HepG2 (cell line): ENCODE measurements around the gene IGF2. TPM values are rescaled to one million over a fixed set of nuclear protein-coding genes. Genes with fewer than 3 reads are reported as not detected.

Experiments
- BATF2 ChIP-seq: sonication (generic); formaldehyde crosslinking; IDR thresholded peaks from 2 replicates; pipeline ENCODE4 v1.8.0; 2022; ENCODE audit warnings: mild to moderate bottlenecking, missing genetic modification reagents, moderate library complexity
- BRF2 ChIP-seq: sonication (generic); formaldehyde crosslinking; IDR thresholded peaks from 2 replicates; pipeline ENCODE4 v1.8.1; 2022; ENCODE audit warnings: mild to moderate bottlenecking, missing genetic modification reagents
- CCAR2 ChIP-seq: fragments of 200-400 bp; formaldehyde crosslinking; optimal IDR thresholded peaks from 2 replicates; pipeline ENCODE3; 2018; ENCODE audit warnings: low read depth, mild to moderate bottlenecking, low read length, moderate library complexity
- CENPT ChIP-seq: sonication (generic); formaldehyde crosslinking; IDR thresholded peaks from 2 replicates; pipeline ENCODE4 v1.8.0; 2022; ENCODE audit warnings: low read depth, mild to moderate bottlenecking, moderate library complexity, missing genetic modification reagents
- FOSL1 ChIP-seq: sonication (generic); formaldehyde crosslinking; IDR thresholded peaks from 2 replicates; pipeline ENCODE4 v1.9.0; 2021; ENCODE audit warnings: missing genetic modification reagents, borderline replicate concordance
- FOXK2 ChIP-seq: fragments of 450-650 bp; IDR thresholded peaks from 2 replicates; pipeline ENCODE4 v1.6.1; 2016
- FOXP1 ChIP-seq, 2 experiments: fragments of 450-650 bp in 1 of 2; IDR thresholded peaks; 2 replicates each; pipeline ENCODE4 v1.6.1; 2017 to 2018; ENCODE audit warnings: antibody characterized with exemption in 1 of 2
- HBP1 ChIP-seq: IDR thresholded peaks from 2 replicates; pipeline ENCODE4 v1.6.1; 2016; ENCODE audit warnings: low read depth, control low read depth
- KLF13 ChIP-seq: sonication (generic); formaldehyde crosslinking; IDR thresholded peaks from 2 replicates; pipeline ENCODE4 v1.4.0; 2020; ENCODE audit warnings: mild to moderate bottlenecking, missing genetic modification reagents
- MXI1 ChIP-seq: IDR thresholded peaks from 3 replicates; pipeline ENCODE4 v1.6.1; 2012; ENCODE audit warnings: low read depth, low read length, inconsistent platforms, borderline replicate concordance
- NONO ChIP-seq, 2 experiments: fragments of 450-650 bp in 1 of 2; sonication (generic) in 1 of 2; formaldehyde crosslinking in 1 of 2; IDR thresholded peaks in 1 of 2; conservative IDR thresholded peaks in 1 of 2; 2 replicates each; pipeline versions ENCODE4 v1.6.1 to v1.8.0; 2017 to 2022; ENCODE audit warnings: mild to moderate bottlenecking in 1 of 2, missing genetic modification reagents in 1 of 2, moderate library complexity in 1 of 2
- PITX1 ChIP-seq: sonication (generic); formaldehyde crosslinking; IDR thresholded peaks from 2 replicates; pipeline ENCODE4 v1.5.1; 2020; ENCODE audit warnings: mild to moderate bottlenecking, missing genetic modification reagents
- SMC3 ChIP-seq: IDR thresholded peaks from 2 replicates; pipeline ENCODE4 v1.6.1; 2011; ENCODE audit warnings: low read length, improper control_type of control experiment
- SOX13 ChIP-seq, 3 experiments: fragments of 450-650 bp in 1 of 3; sonication (generic) in 1 of 3; formaldehyde crosslinking in 1 of 3; IDR thresholded peaks in 2 of 3; conservative IDR thresholded peaks in 1 of 3; 2 replicates each; pipeline versions ENCODE4 v1.5.0 to v1.6.1; 2016 to 2020; ENCODE audit warnings: antibody characterized with exemption in 1 of 3, mild to moderate bottlenecking in 1 of 3, missing compliant biosample characterization in 1 of 3, missing genetic modification reagents in 1 of 3, moderate library complexity in 1 of 3
- SRY ChIP-seq: sonication (generic); formaldehyde crosslinking; IDR thresholded peaks from 2 replicates; pipeline ENCODE4 v1.8.0; 2022; ENCODE audit warnings: mild to moderate bottlenecking, missing genetic modification reagents
- YEATS2 ChIP-seq: sonication (generic); formaldehyde crosslinking; IDR thresholded peaks from 2 replicates; pipeline ENCODE4 v1.4.0; 2020; ENCODE audit warnings: missing genetic modification reagents, borderline replicate concordance
- YEATS4 ChIP-seq: sonication (generic); formaldehyde crosslinking; IDR thresholded peaks from 2 replicates; pipeline ENCODE4 v1.4.0; 2020; ENCODE audit warnings: missing genetic modification reagents, borderline replicate concordance
- ZIK1 ChIP-seq: sonication (generic); formaldehyde crosslinking; IDR thresholded peaks from 2 replicates; pipeline ENCODE4 v1.5.0; 2020; ENCODE audit warnings: mild to moderate bottlenecking, low read depth, missing genetic modification reagents, borderline replicate concordance
- ZNF484 ChIP-seq: sonication (generic); formaldehyde crosslinking; IDR thresholded peaks from 2 replicates; pipeline ENCODE4 v1.5.1; 2020; ENCODE audit warnings: mild to moderate bottlenecking, low read depth, missing genetic modification reagents, borderline replicate concordance
- ZNF564 ChIP-seq: sonication (generic); formaldehyde crosslinking; IDR thresholded peaks from 2 replicates; pipeline ENCODE4 v1.8.1; 2023; ENCODE audit warnings: mild to moderate bottlenecking, missing genetic modification reagents
- ZNF598 ChIP-seq: sonication (generic); formaldehyde crosslinking; IDR thresholded peaks from 2 replicates; pipeline ENCODE4 v1.5.1; 2020; ENCODE audit warnings: mild to moderate bottlenecking, missing genetic modification reagents, borderline replicate concordance
- ZNF747 ChIP-seq: sonication (generic); formaldehyde crosslinking; IDR thresholded peaks from 2 replicates; pipeline ENCODE4 v1.8.1; 2023; ENCODE audit warnings: missing genetic modification reagents, mild to moderate bottlenecking, borderline replicate concordance
- ZNF839 ChIP-seq: sonication (generic); formaldehyde crosslinking; IDR thresholded peaks from 2 replicates; pipeline ENCODE4 v1.4.0; 2020; ENCODE audit warnings: missing genetic modification reagents, mild to moderate bottlenecking, borderline replicate concordance
- ZNF878 ChIP-seq: sonication (generic); formaldehyde crosslinking; IDR thresholded peaks from 2 replicates; pipeline ENCODE4 v1.8.1; 2023; ENCODE audit warnings: mild to moderate bottlenecking, missing genetic modification reagents, moderate library complexity
- ZNF879 ChIP-seq: sonication (generic); formaldehyde crosslinking; IDR thresholded peaks from 2 replicates; pipeline ENCODE4 v1.8.1; 2023; ENCODE audit warnings: missing genetic modification reagents
- polyA plus RNA-seq, 8 experiments: library from polyadenylated mRNA; depleted of rRNA in 3 of 8; stranded (reverse) in 7 of 8; unstranded in 1 of 8; fragments of >200 nt; fragmentation: Illumina TruSeq in 4 of 8; extraction: Trizol in 4 of 8; gene quantifications; 2 replicates each; pipeline versions ENCODE4 v1.2.1 to v1.2.3, GENCODE V29; 2011 to 2016; ENCODE audit warnings: low read depth in 4 of 8, missing spikeins in 1 of 8, mixed read lengths in 1 of 8; ENCODE audit not compliant: insufficient read depth in 1 of 8
- total RNA-seq, 5 experiments: library from RNA; depleted of rRNA; stranded (reverse); fragments of >200 nt; fragmentation: Illumina TruSeq; extraction: Trizol; gene quantifications; 2 replicates each; pipeline ENCODE4 v1.2.3, GENCODE V29; 2016; ENCODE audit warnings: low read depth in 1 of 5

The IGF2 gene
- total and polyA plus RNA-seq, 2 of the 13 experiments (the other 11 are each of a cell fraction or from before 2014, with no cell fraction given): 79.1 to 254 TPM

DNA sequence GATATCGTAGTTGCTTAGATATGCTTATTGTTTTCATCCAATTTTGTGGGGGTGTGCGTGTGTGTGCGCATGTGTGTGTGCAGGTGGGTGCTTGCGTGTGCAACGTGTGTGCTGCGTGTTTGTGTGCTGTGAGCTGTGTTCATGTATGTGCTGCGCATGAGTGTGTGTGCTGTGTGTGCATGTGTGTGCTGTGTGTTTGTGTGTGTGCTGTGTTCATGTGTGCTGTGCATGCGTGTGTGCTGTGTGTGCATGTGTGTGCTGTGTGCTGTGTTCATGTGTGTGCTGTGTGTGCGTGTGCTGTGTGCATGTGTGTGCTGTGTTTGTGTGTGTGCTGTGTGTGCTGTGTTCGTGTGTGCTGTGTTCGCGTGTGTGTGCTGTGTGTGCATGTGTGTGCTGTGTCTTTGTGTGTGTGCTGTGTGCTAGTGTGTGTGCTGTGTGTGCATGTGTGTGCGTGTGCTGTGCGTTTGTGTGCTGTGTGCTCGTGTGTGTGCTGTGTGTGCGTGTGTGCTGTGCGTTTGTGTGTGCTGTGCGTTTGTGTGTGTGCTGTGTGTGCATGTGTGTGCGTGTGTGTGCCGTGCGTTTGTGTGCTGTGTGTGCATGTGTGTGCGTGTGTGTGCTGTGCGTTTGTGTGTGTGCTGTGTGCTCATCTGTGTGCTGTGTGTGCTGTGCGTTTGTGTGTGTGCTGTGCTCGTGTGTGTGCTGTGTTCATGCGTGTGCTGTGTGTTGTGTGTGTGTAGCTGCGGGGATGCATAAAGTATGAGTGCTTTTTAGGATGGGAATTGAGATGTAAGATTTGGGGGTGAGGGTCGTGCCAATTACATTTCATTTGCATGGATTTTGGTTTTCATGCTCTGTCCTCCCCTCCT, 7.6 kb downstream of the IGF2 start (continued):
- 0 out of 2 replicates have a peak, but pooled peaks have one; percentile 14 for TF ChIP-seq ZNF747
- no peak for TF ChIP-seq FOSL1 (CRISPR knock-in tag)
- TF ChIP-seq YEATS4 (CRISPR knock-in tag): no peak
- no peak for TF ChIP-seq SMC3
- TF ChIP-seq ZNF598 (CRISPR knock-in tag): 0 out of 2 replicates have a peak, but pooled peaks have one; percentile 16
- TF ChIP-seq NONO (IDR thresholded peaks at IDR 0.05): 0 out of 2 replicates have a peak, but pooled peaks have one; percentile 26
- peak; percentile 85 for TF ChIP-seq NONO (CRISPR knock-in tag; conservative IDR thresholded peaks at IDR 0.05)
- TF ChIP-seq CENPT (CRISPR knock-in tag): peak; percentile 95
- 0 out of 2 replicates have a peak, but pooled peaks have one; percentile 31 for TF ChIP-seq ZNF878 (CRISPR knock-in tag)
- TF ChIP-seq ZNF879: 0 out of 2 replicates have a peak, but pooled peaks have one; percentile 6
- TF ChIP-seq SRY (CRISPR knock-in tag): 0 out of 2 replicates have a peak, but pooled peaks have one; percentile 41
- peak; percentile 36; the same call in 1 of the 2 replicates for TF ChIP-seq FOXP1 (IDR thresholded peaks at IDR 0.05)
- TF ChIP-seq FOXP1 (CRISPR knock-in tag; IDR thresholded peaks at IDR 0.05): no peak
- TF ChIP-seq FOXK2: peak; percentile 39; the same call in 1 of the 2 replicates
- TF ChIP-seq MXI1: no peak
- TF ChIP-seq PITX1: peak; percentile 30
- peak; percentile 38 for TF ChIP-seq CCAR2
- 0 out of 2 replicates have a peak, but pooled peaks have one; percentile 1 for TF ChIP-seq ZNF564
- TF ChIP-seq SOX13 (IDR thresholded peaks at IDR 0.05): peak; percentile 41; the same call in 1 of the 2 replicates
- no peak for TF ChIP-seq SOX13 (CRISPR knock-in tag; conservative IDR thresholded peaks at IDR 0.05 in 1 of 2, IDR thresholded peaks at IDR 0.05 in 1 of 2)
- no peak for TF ChIP-seq ZNF484 (CRISPR knock-in tag)
- TF ChIP-seq BATF2 (CRISPR knock-in tag): 0 out of 2 replicates have a peak, but pooled peaks have one; percentile 57
- TF ChIP-seq ZIK1: peak; percentile 32; the same call in 1 of the 2 replicates
- TF ChIP-seq HBP1 (CRISPR knock-in tag): 0 out of 2 replicates have a peak, but pooled peaks have one; percentile 19
- peak; percentile 83; the same call in 1 of the 2 replicates for TF ChIP-seq ZNF839 (CRISPR knock-in tag)
- peak; percentile 64; the same call in 1 of the 2 replicates for TF ChIP-seq BRF2
- TF ChIP-seq KLF13: 0 out of 2 replicates have a peak, but pooled peaks have one; percentile 47
- TF ChIP-seq YEATS2 (CRISPR knock-in tag): 0 out of 2 replicates have a peak, but pooled peaks have one; percentile 1
